ENCODE results near the gene MCTP1. TPM values are rescaled to one million over a fixed set of nuclear protein-coding genes. Genes with fewer than 3 reads are reported as not detected.

Gene MCTP1
- total RNA-seq, 1 experiment from 2014 or later, result 25.8 TPM

GRCh38 chr5:94690778-94691177 is 594.1 kb downstream of the MCTP1 start:
- Histone ChIP-seq H3K27me3 (replicated peaks; ENCODE audit: insufficient read depth, low read depth, low read length, poor library complexity) (no peaks in the 10 kb centered on the region), H3K27ac (ENCODE audit: low read depth, low read length, poor library complexity, severe bottlenecking) (no peak overlapping the region), H3K4me1 (ENCODE audit: insufficient read depth, low read length, poor library complexity, severe bottlenecking) (peaks cover 18% of the 10 kb centered on the region), H3K9me3 (ENCODE audit: low read depth, low read length, poor library complexity, severe bottlenecking) (no peaks in the 10 kb centered on the region), H3K4me3 (ENCODE audit: low read depth, low read length, poor library complexity, severe bottlenecking) (no peak overlapping the region), H3K36me3 (ENCODE audit: insufficient read depth, low read length, poor library complexity, severe bottlenecking) (peaks cover 19% of the 10 kb centered on the region)
- intact Hi-C loops (cut with micrococcal nuclease; ENCODE audit: unreplicated experiment), result no loop called here
- ChIA-PET POLR2A (ENCODE audit: low non-redundant PET) (no interaction called here), CTCF (interaction anchor here (0.7 kb wide), 1 partner anchor 760 kb away, joined by 4 read pairs; no protein-coding TSS in a partner anchor)
- peak; percentile 39 for DNase-seq (ENCODE audit: low spot score)
- no peak for TF ChIP-seq EZH2 (IDR thresholded peaks at IDR 0.05; ENCODE audit: borderline replicate concordance, low read depth, low read length, poor library complexity, severe bottlenecking)
- TF ChIP-seq CTCF (conservative IDR thresholded peaks at IDR 0.05; ENCODE audit: low read depth, low read length), result no peak
- BruUV-seq (replicated peaks), result no TSS peak

- no peak for TF ChIP-seq EZH2 (IDR thresholded peaks at IDR 0.05; ENCODE audit: borderline replicate concordance, low read depth, low read length, poor library complexity, severe bottlenecking)
- TF ChIP-seq CTCF (conservative IDR thresholded peaks at IDR 0.05; ENCODE audit: low read depth, low read length), result no peak
- Histone ChIP-seq H3K4me1 (ENCODE audit: insufficient read depth, low read length, poor library complexity, severe bottlenecking) (peaks cover 18% of the 10 kb centered on the region), H3K36me3 (ENCODE audit: insufficient read depth, low read length, poor library complexity, severe bottlenecking) (peaks cover 18% of the 10 kb centered on the region), H3K9me3 (ENCODE audit: low read depth, low read length, poor library complexity, severe bottlenecking) (no peaks in the 10 kb centered on the region), H3K27me3 (replicated peaks; ENCODE audit: insufficient read depth, low read depth, low read length, poor library complexity) (no peaks in the 10 kb centered on the region), H3K4me3 (ENCODE audit: low read depth, low read length, poor library complexity, severe bottlenecking) (no peak overlapping the region), H3K27ac (ENCODE audit: low read depth, low read length, poor library complexity, severe bottlenecking) (no peak overlapping the region)
- ChIA-PET POLR2A (ENCODE audit: low non-redundant PET) (no interaction called here), CTCF (no interaction called here)
- no peak for DNase-seq (ENCODE audit: low spot score)
- no TSS peak for BruUV-seq (replicated peaks)
- intact Hi-C loops (cut with micrococcal nuclease; ENCODE audit: unreplicated experiment), result no loop called here
These were observed 595.0 kb downstream of the MCTP1 start for GRCh38 chr5:94689908-94690307.

GRCh38 chr5:94682814-94683520 is 601.9 kb downstream of the MCTP1 start:
- no peak for DNase-seq (ENCODE audit: low spot score)
- no peak overlapping the region for H3K4me3 ChIP-seq (ENCODE audit: low read depth, low read length, poor library complexity, severe bottlenecking)
- no peak overlapping the region for H3K27ac ChIP-seq (ENCODE audit: low read depth, low read length, poor library complexity, severe bottlenecking)
- intact Hi-C loops (cut with micrococcal nuclease; ENCODE audit: unreplicated experiment), result no loop called here
- H3K27me3 ChIP-seq (replicated peaks; ENCODE audit: insufficient read depth, low read depth, low read length, poor library complexity), result no peaks in the 10 kb centered on the region
- TF ChIP-seq EZH2 (IDR thresholded peaks at IDR 0.05; ENCODE audit: borderline replicate concordance, low read depth, low read length, poor library complexity, severe bottlenecking) (no peak), CTCF (conservative IDR thresholded peaks at IDR 0.05; ENCODE audit: low read depth, low read length) (no peak)
- no peaks in the 10 kb centered on the region for H3K9me3 ChIP-seq (ENCODE audit: low read depth, low read length, poor library complexity, severe bottlenecking)
- BruUV-seq (replicated peaks), result no TSS peak
- CTCF ChIA-PET, result no interaction called here
- POLR2A ChIA-PET (ENCODE audit: low non-redundant PET), result no interaction called here
- H3K4me1 ChIP-seq (ENCODE audit: insufficient read depth, low read length, poor library complexity, severe bottlenecking), result no peaks in the 10 kb centered on the region
- H3K36me3 ChIP-seq (ENCODE audit: insufficient read depth, low read length, poor library complexity, severe bottlenecking), result peaks cover 3% of the 10 kb centered on the region
